ENCODE data around the gene CDK9.
"Not testable (repeated sequence)": the region's sequence is repeated elsewhere in the genome, so short reads cannot be mapped to it uniquely, and the experiment has no call there.

The CDK9 gene

GRCh38 chr9:127785933-127786772, at the start of gene CDK9:
TSS of gene CDK9 (plus strand) at chr9:127786034. CDS start at chr9:127786149, 115 bp downstream.
- DNase-seq = peak; percentile 96

GRCh38 chr9:127738666-127739065, 47.2 kb upstream of the CDK9 start:
- DNase-seq = no peak

- no peak for DNase-seq
These were observed 46.1 kb upstream of the CDK9 start for GRCh38 chr9:127739614-127740330.

- DNase-seq = no peak
These were observed 43.9 kb upstream of the CDK9 start for GRCh38 chr9:127741831-127742434.

GRCh38 chr9:127742435-127743088, 43.3 kb upstream of the CDK9 start:
- DNase-seq = peak; percentile 48

- no peak for DNase-seq
These were observed 41.3 kb upstream of the CDK9 start for GRCh38 chr9:127744398-127745110.

- no peak for DNase-seq
These were observed 38.8 kb upstream of the CDK9 start for GRCh38 chr9:127746959-127747569.

GRCh38 chr9:127749090-127749787, 36.6 kb upstream of the CDK9 start:
- no peak for DNase-seq

- peak; percentile 38 for DNase-seq
These were observed 34.4 kb upstream of the CDK9 start for GRCh38 chr9:127751269-127752054.

GRCh38 chr9:127753148-127753547, 32.7 kb upstream of the CDK9 start:
- DNase-seq = no peak

GRCh38 chr9:127753622-127754021, 32.2 kb upstream of the CDK9 start:
- no peak for DNase-seq

- DNase-seq = no peak
These were observed 31.5 kb upstream of the CDK9 start for GRCh38 chr9:127754099-127755060.

- no peak for DNase-seq
These were observed 30.5 kb upstream of the CDK9 start for GRCh38 chr9:127755061-127756060.

- DNase-seq = no peak
These were observed 29.6 kb upstream of the CDK9 start for GRCh38 chr9:127756233-127756632.

GRCh38 chr9:127756776-127757175, 29.1 kb upstream of the CDK9 start:
- not testable (repeated sequence) for DNase-seq

GRCh38 chr9:127758843-127759242, 27.0 kb upstream of the CDK9 start:
- DNase-seq = peak; percentile 72

- no peak for DNase-seq
These were observed 24.8 kb upstream of the CDK9 start for GRCh38 chr9:127761061-127761460.

- no peak for DNase-seq
These were observed 24.3 kb upstream of the CDK9 start for GRCh38 chr9:127761491-127761956.

Measured in hematopoietic multipotent progenitor cell treated with erythropoietin and hydrocortisone succinate and interleukin-3 and kit ligand, for 4 days (in vitro differentiated cells).